ENCODE measurements around the gene NSUN2. TPM values are rescaled to one million over a fixed set of nuclear protein-coding genes. Genes with fewer than 3 reads are reported as not detected.

The NSUN2 gene
- total and polyA plus RNA-seq, 2 donors (not counting 3 experiments of a cell fraction or from before 2014, with no cell fraction given) = 53.7 to 73.0 TPM

- Histone ChIP-seq H3K4me1 (ENCODE audit: control insufficient read depth, extremely low read depth, insufficient read depth, low read length) (peaks cover 5% of the 10 kb centered on the region), H3K9ac (replicated peaks; ENCODE audit: extremely low read depth, insufficient read depth, low read length) (no peak overlapping the region), H3K27me3 (ENCODE audit: control insufficient read depth in 2 of 2, insufficient read depth in 2 of 2, low read length in 2 of 2) (peaks cover 2 to 3% of the 10 kb centered on the region in 2 experiments), H3K4me2 (ENCODE audit: insufficient read depth, low read length) (no peak overlapping the region), H2AFZ (ENCODE audit: low read depth, low read length) (no peak overlapping the region), H3K9me1 (replicated peaks; ENCODE audit: control insufficient read depth, extremely low read depth, insufficient read depth, low read length) (no peaks in the 10 kb centered on the region), H4K20me1 (replicated peaks; ENCODE audit: control insufficient read depth, extremely low read depth, insufficient read depth, low read length) (no peaks in the 10 kb centered on the region), H3K4me3 (replicated peaks in 1 of 3; ENCODE audit: insufficient read depth in 1 of 3, low read depth in 1 of 3, low read length in 3 of 3) (no peak overlapping the region), H3K79me2 (ENCODE audit: control insufficient read depth, insufficient read depth, low read length) (no peaks in the 10 kb centered on the region), H3K27ac (ENCODE audit: insufficient read depth, low read depth, low read length) (no peak overlapping the region), H3K36me3 (ENCODE audit: control insufficient read depth in 2 of 2, extremely low read depth in 1 of 2, insufficient read depth in 2 of 2, low read length in 2 of 2) (no peaks in the 10 kb centered on the region), H3K9me3 (replicated peaks; ENCODE audit: control insufficient read depth, insufficient read depth, low read length) (no peaks in the 10 kb centered on the region)
- ChIA-PET POLR2A (no interaction called here), CTCF (no interaction called here)
- no peak for TF ChIP-seq POLR2AphosphoS5 (IDR thresholded peaks at IDR 0.05; ENCODE audit: insufficient read depth, low read depth, low read length)
- TF ChIP-seq, protein P1, sequence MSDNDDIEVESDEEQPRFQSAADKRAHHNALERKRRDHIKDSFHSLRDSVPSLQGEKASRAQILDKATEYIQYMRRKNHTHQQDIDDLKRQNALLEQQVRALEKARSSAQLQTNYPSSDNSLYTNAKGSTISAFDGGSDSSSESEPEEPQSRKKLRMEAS (IDR thresholded peaks at IDR 0.05; ENCODE audit: insufficient read depth, insufficient read length) = no peak
- TF ChIP-seq GATA2 (IDR thresholded peaks at IDR 0.05; ENCODE audit: insufficient read depth, insufficient read length, low read depth, low read length) = no peak
- TF ChIP-seq JUN (IDR thresholded peaks at IDR 0.05; ENCODE audit: borderline replicate concordance, insufficient read depth, insufficient read length, low read depth) = no peak
- TF ChIP-seq CTCF (IDR thresholded peaks at IDR 0.05; ENCODE audit: extremely low read depth in 1 of 2, insufficient read depth in 1 of 2, low read depth in 1 of 2, low read length in 2 of 2) = no peak
- dilution Hi-C loops (cut with MboI; ENCODE audit: extremely low pct_ligation_motif_present, low sequenced_read_pairs) = no loop called here
- intact Hi-C loops (cut with micrococcal nuclease) = no loop called here
- FAIRE-seq (no peak), DNase-seq (ENCODE audit: low read depth, low spot score) (no peak)
- BruUV-seq (replicated peaks) = no TSS peak
Measured at GRCh38 chr5:6553972-6554371, 78.9 kb downstream of the NSUN2 start.

GRCh38 chr5:6552612-6553011 lies 80.2 kb downstream of the NSUN2 start:
- Histone ChIP-seq H3K79me2 (ENCODE audit: control insufficient read depth, insufficient read depth, low read length) (no peaks in the 10 kb centered on the region), H3K9ac (replicated peaks; ENCODE audit: extremely low read depth, insufficient read depth, low read length) (no peak overlapping the region), H3K4me3 (replicated peaks in 1 of 3; ENCODE audit: insufficient read depth in 1 of 3, low read depth in 1 of 3, low read length in 3 of 3) (no peak overlapping the region), H3K4me2 (ENCODE audit: insufficient read depth, low read length) (no peak overlapping the region), H3K27ac (ENCODE audit: insufficient read depth, low read depth, low read length) (no peak overlapping the region), H3K27me3 (ENCODE audit: control insufficient read depth in 2 of 2, insufficient read depth in 2 of 2, low read length in 2 of 2) (peaks cover 2 to 3% of the 10 kb centered on the region in 2 experiments), H3K9me3 (replicated peaks; ENCODE audit: control insufficient read depth, insufficient read depth, low read length) (no peaks in the 10 kb centered on the region), H3K36me3 (ENCODE audit: control insufficient read depth in 2 of 2, extremely low read depth in 1 of 2, insufficient read depth in 2 of 2, low read length in 2 of 2) (no peaks in the 10 kb centered on the region), H4K20me1 (replicated peaks; ENCODE audit: control insufficient read depth, extremely low read depth, insufficient read depth, low read length) (no peaks in the 10 kb centered on the region), H3K4me1 (ENCODE audit: control insufficient read depth, extremely low read depth, insufficient read depth, low read length) (peaks cover 5% of the 10 kb centered on the region), H3K9me1 (replicated peaks; ENCODE audit: control insufficient read depth, extremely low read depth, insufficient read depth, low read length) (no peaks in the 10 kb centered on the region), H2AFZ (ENCODE audit: low read depth, low read length) (no peak overlapping the region)
- no peak for TF ChIP-seq CTCF (IDR thresholded peaks at IDR 0.05; ENCODE audit: extremely low read depth in 1 of 2, insufficient read depth in 1 of 2, low read depth in 1 of 2, low read length in 2 of 2)
- TF ChIP-seq, protein P1 (IDR thresholded peaks at IDR 0.05; ENCODE audit: insufficient read depth, insufficient read length) = no peak
- no peak for TF ChIP-seq MYC (IDR thresholded peaks at IDR 0.05; ENCODE audit: low read depth, low read length)
- TF ChIP-seq JUN (IDR thresholded peaks at IDR 0.05; ENCODE audit: borderline replicate concordance, insufficient read depth, insufficient read length, low read depth) = no peak
- no peak for TF ChIP-seq POLR2AphosphoS5 (IDR thresholded peaks at IDR 0.05; ENCODE audit: insufficient read depth, low read depth, low read length)
- no peak for TF ChIP-seq FOS (IDR thresholded peaks at IDR 0.05; ENCODE audit: borderline replicate concordance, insufficient read depth, low read length)
- no peak for TF ChIP-seq POLR2A (IDR thresholded peaks at IDR 0.05; ENCODE audit: low read depth, low read length)
- no peak for TF ChIP-seq GATA2 (IDR thresholded peaks at IDR 0.05; ENCODE audit: insufficient read depth, insufficient read length, low read depth, low read length)
- TF ChIP-seq EZH2 (IDR thresholded peaks at IDR 0.05; ENCODE audit: borderline replicate concordance, low read depth, low read length, severe bottlenecking) = no peak
- no peak for DNase-seq (ENCODE audit: low read depth, low spot score)
- dilution Hi-C loops (cut with MboI; ENCODE audit: extremely low pct_ligation_motif_present, low sequenced_read_pairs) = no loop called here
- CTCF ChIA-PET = no interaction called here
- POLR2A ChIA-PET = no interaction called here
- no peak for FAIRE-seq
- intact Hi-C loops (cut with micrococcal nuclease) = no loop called here
- no TSS peak for BruUV-seq (replicated peaks)
